OCI-LY3 (cell line): ENCODE measurements around the gene CFAP161.

Experiments used
- H2AFZ ChIP-seq: fragments of 200-600, 300-600 bp; shearing (Covaris generic); 2 replicates; pipeline ENCODE4 v1.6.0; 2014; ENCODE audit warnings: antibody characterized with exemption, low read depth, low read length
- H3K27ac ChIP-seq: fragments of 200-600, 300-600 bp; sonication (generic); 2 replicates; pipeline ENCODE4 v1.5.1; 2014; ENCODE audit warnings: mild to moderate bottlenecking, low read length, moderate library complexity, mixed read lengths
- H3K27me3 ChIP-seq: fragments of 200-600, 300-600 bp; sonication (generic); 2 replicates; pipeline ENCODE4 v1.6.1; 2014; ENCODE audit warnings: low read depth, low read length, mixed read lengths
- H3K36me3 ChIP-seq: fragments of 200-600, 300-600 bp; sonication (generic); replicated peaks from 2 replicates; pipeline ENCODE3; 2014; ENCODE audit warnings: low read depth, low read length, mixed read lengths
- H3K4me1 ChIP-seq: fragments of 300-600, 200-600 bp; sonication (generic); 2 replicates; pipeline ENCODE4 v1.6.1; 2014; ENCODE audit warnings: low read length, mixed read lengths
- H3K4me2 ChIP-seq: fragments of 200-600, 300-600 bp; sonication (generic); 2 replicates; pipeline ENCODE4 v1.6.1; 2014; ENCODE audit warnings: low read length, mixed read lengths
- H3K4me3 ChIP-seq: fragments of 300-600, 200-600 bp; sonication (generic); 2 replicates; pipeline ENCODE4 v1.5.1; 2014; ENCODE audit warnings: antibody characterized with exemption, mild to moderate bottlenecking, low read length, moderate library complexity
- H3K79me2 ChIP-seq: fragments of 300-600, 200-600 bp; shearing (Covaris generic); 2 replicates; pipeline ENCODE4 v1.6.1; 2014; ENCODE audit warnings: mild to moderate bottlenecking, low read length, mixed read lengths
- H3K9ac ChIP-seq: fragments of 300-600, 200-600 bp; shearing (Covaris generic); 2 replicates; pipeline ENCODE4 v1.6.0; 2014; ENCODE audit warnings: mild to moderate bottlenecking, low read length, moderate library complexity
- H3K9me3 ChIP-seq: fragments of 200-600, 300-600 bp; shearing (Covaris generic); 2 replicates; pipeline ENCODE4 v1.6.1; 2014; ENCODE audit warnings: low read length, mixed read lengths; ENCODE audit not compliant: insufficient read depth
- H4K20me1 ChIP-seq: fragments of 200-600, 300-600 bp; sonication (generic); 2 replicates; pipeline ENCODE4 v1.6.1; 2016; ENCODE audit warnings: low read length, mixed read lengths; ENCODE audit not compliant: insufficient read depth
- EZH2phosphoT487 ChIP-seq: fragments of 200-600 bp; shearing (Covaris generic); IDR thresholded peaks from 2 replicates; pipeline ENCODE4 v1.6.1; 2018; ENCODE audit warnings: antibody characterized with exemption, mixed run types, low read depth
- TF ChIP-seq, protein P1 (sequence below): fragments of 200-600, 300-600 bp; sonication (generic); IDR thresholded peaks from 2 replicates; pipeline ENCODE4 v1.5.1; 2014; ENCODE audit warnings: antibody characterized with exemption, low read length, low read depth

The CFAP161 gene

DNA sequence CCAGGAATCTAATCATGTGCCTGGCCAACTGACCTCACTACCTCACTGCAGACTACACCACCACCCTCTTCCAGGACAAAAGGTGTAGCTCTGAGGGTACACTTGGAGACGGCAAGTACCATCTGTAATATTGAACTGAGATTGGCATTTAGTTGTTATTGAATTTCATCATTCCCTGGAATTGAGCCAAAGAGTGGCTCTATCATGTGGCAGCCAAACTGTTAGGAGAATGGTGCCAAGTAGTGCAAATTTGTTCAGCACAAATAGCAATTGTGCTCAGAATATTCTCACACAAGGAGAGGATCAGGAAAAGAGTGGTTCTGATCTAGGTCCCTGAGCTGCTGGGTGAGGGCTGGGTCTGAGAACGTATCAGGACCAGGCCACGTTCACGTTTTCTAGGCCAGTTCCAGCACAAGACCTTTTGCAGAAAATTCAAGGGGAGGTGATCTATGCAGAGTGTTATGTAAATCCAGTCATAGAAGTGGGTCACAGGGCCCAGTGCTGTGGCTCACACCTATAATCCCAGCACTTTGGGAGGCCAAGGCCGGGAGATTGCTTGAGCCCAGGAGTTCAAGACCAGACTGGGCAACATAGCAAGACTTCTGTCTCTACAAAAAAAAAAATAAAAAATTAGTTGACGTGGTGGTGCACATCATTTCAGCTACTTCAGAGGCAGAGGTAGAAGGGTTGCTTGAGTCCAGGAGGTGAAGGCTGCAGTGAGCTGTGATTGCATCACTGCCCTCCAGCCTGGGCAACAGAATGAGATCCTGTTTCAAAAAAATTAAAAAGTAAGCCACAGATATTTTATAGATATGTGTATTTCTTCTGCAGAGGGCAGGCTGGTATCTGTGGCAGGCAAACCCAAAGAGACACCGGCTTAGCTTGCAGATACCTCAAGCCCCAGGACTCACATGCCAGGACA lies 31.9 kb upstream of the CFAP161 start:
- TF ChIP-seq, protein P1, sequence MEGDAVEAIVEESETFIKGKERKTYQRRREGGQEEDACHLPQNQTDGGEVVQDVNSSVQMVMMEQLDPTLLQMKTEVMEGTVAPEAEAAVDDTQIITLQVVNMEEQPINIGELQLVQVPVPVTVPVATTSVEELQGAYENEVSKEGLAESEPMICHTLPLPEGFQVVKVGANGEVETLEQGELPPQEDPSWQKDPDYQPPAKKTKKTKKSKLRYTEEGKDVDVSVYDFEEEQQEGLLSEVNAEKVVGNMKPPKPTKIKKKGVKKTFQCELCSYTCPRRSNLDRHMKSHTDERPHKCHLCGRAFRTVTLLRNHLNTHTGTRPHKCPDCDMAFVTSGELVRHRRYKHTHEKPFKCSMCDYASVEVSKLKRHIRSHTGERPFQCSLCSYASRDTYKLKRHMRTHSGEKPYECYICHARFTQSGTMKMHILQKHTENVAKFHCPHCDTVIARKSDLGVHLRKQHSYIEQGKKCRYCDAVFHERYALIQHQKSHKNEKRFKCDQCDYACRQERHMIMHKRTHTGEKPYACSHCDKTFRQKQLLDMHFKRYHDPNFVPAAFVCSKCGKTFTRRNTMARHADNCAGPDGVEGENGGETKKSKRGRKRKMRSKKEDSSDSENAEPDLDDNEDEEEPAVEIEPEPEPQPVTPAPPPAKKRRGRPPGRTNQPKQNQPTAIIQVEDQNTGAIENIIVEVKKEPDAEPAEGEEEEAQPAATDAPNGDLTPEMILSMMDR, result no peak
- no peak for TF ChIP-seq EZH2phosphoT487
- Histone ChIP-seq H3K4me3 (no peak overlapping the region), H3K79me2 (no peaks in the 10 kb centered on the region), H3K36me3 (no peaks in the 10 kb centered on the region), H3K27me3 (peaks cover 29% of the 10 kb centered on the region), H4K20me1 (no peaks in the 10 kb centered on the region), H3K27ac (no peak overlapping the region), H3K4me2 (no peak overlapping the region), H2AFZ (no peak overlapping the region), H3K9me3 (no peaks in the 10 kb centered on the region), H3K9ac (no peak overlapping the region), H3K4me1 (peaks cover 13% of the 10 kb centered on the region)

DNA sequence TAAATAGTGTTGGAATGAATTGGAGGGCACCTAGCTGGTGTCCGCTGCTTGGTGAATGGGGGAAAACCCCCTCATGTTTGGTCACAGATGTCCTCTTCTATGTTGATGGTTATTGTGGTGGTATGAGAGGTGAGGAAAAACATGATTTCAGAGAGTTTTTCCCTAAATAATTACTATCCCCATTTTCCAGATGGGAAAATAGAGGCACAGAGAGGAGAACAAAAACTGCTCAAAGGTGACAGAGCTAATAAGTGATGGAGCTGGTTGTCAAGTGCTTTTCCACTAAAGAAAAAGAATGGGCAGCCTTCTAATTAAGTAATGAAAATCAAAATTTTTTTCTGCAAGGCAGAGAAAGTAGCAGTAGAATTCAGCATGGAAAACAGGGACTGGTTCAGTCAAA lies 30.2 kb upstream of the CFAP161 start:
- Histone ChIP-seq H3K4me1 (peaks cover 28% of the 10 kb centered on the region), H3K9me3 (no peaks in the 10 kb centered on the region), H3K79me2 (no peaks in the 10 kb centered on the region)

DNA sequence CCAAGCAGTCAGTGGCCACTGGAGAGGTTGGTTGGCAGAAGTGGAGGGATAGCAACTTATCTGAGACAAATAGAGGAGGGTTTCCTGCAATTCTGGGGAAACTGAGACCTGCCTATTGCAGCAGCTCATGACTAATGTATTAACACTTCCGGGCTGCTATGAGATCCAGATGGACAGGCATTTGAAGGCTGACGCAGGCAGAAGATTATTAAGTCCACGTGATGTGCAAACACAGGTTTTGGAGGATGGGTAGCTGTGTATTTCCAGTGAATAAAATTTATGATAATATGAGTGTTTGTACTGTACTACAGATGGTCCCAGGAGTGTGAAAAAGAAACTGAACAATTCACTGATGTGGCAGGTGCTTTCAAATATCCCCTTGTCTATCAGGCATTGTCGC lies 28.5 kb upstream of the CFAP161 start:
- no peaks in the 10 kb centered on the region for H3K79me2 ChIP-seq
- no peak for TF ChIP-seq EZH2phosphoT487
- TF ChIP-seq, protein P1, result no peak
- H3K36me3 ChIP-seq, result no peaks in the 10 kb centered on the region
- H3K4me1 ChIP-seq, result peaks cover 45% of the 10 kb centered on the region
- no peak overlapping the region for H2AFZ ChIP-seq
- H3K9me3 ChIP-seq, result no peaks in the 10 kb centered on the region
- no peak overlapping the region for H3K4me3 ChIP-seq
- peaks cover 5% of the 10 kb centered on the region; the same call in 1 of the 2 replicates for H3K27me3 ChIP-seq
- no peak overlapping the region for H3K4me2 ChIP-seq
- H3K27ac ChIP-seq, result no peak overlapping the region
- H3K9ac ChIP-seq, result no peak overlapping the region
- H4K20me1 ChIP-seq, result no peaks in the 10 kb centered on the region

More for the DNA sequence above, 30.2 kb upstream of the CFAP161 start:
- no peak overlapping the region for H3K4me3 ChIP-seq
- H2AFZ ChIP-seq, result no peak overlapping the region
- H3K27me3 ChIP-seq, result peaks cover 12% of the 10 kb centered on the region
- no peak overlapping the region for H3K4me2 ChIP-seq
- TF ChIP-seq EZH2phosphoT487, result no peak
- TF ChIP-seq, protein P1, result no peak
- no peak overlapping the region for H3K27ac ChIP-seq
- no peak overlapping the region for H3K9ac ChIP-seq
- no peaks in the 10 kb centered on the region for H3K36me3 ChIP-seq
- no peaks in the 10 kb centered on the region for H4K20me1 ChIP-seq

DNA sequence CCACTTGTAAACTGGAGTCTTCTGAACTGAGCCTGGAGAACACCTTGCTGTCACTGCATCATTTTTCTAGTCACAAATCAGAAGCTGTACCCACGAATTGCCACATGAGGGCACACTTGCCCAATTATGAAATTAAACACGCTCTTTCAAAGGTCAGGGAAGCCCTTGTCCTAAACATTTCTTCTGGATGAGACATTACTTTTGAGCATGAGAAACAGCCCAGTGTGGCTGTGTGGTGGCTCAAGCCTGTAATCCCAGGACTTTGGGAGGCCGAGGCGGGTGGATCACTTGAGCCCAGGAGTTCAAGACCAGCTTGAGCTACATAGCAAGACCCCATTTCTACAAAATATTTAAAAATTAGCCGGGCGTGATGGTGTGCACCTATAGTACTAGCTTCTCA lies 27.5 kb upstream of the CFAP161 start:
- H3K27me3 ChIP-seq, result peaks cover 5% of the 10 kb centered on the region; the same call in 1 of the 2 replicates
- no peaks in the 10 kb centered on the region for H3K79me2 ChIP-seq
- peak overlapping the region; percentile 0; the same call in 1 of the 2 replicates for H3K9ac ChIP-seq
- no peaks in the 10 kb centered on the region for H4K20me1 ChIP-seq
- peak overlapping the region; percentile 45 for H3K4me2 ChIP-seq
- H3K9me3 ChIP-seq, result no peaks in the 10 kb centered on the region
- peak overlapping the region; percentile 41 for H2AFZ ChIP-seq
- H3K4me1 ChIP-seq, result peaks cover 53% of the 10 kb centered on the region
- peak overlapping the region; percentile 7; the same call in 1 of the 2 replicates for H3K27ac ChIP-seq
- peak overlapping the region; percentile 3; the same call in 1 of the 2 replicates for H3K4me3 ChIP-seq
- no peaks in the 10 kb centered on the region for H3K36me3 ChIP-seq
- TF ChIP-seq EZH2phosphoT487, result no peak
- TF ChIP-seq, protein P1, result peak; percentile 88
